ENCODE measurements around the gene CCDC197. TPM values are rescaled to one million over a fixed set of nuclear protein-coding genes. Genes with fewer than 3 reads are reported as not detected.

The CCDC197 gene
- total RNA-seq, 2 donors from 2014 or later = not detected

- Mint-ChIP-seq H3K4me3 (no peak overlapping the region), H3K27me3 (ENCODE audit: insufficient read depth) (peaks cover 4% of the 10 kb centered on the region), H3K36me3 (ENCODE audit: low read depth) (no peaks in the 10 kb centered on the region), H3K27ac (no peak overlapping the region), H3K9me3 (no peaks in the 10 kb centered on the region), H3K4me1 (no peaks in the 10 kb centered on the region)
- Histone ChIP-seq H3K27ac (ENCODE audit: low read depth, low read length) (no peak overlapping the region), H3K36me3 (ENCODE audit: control insufficient read depth, insufficient read depth, low read length) (no peaks in the 10 kb centered on the region), H3K4me3 (ENCODE audit: low read length) (no peak overlapping the region), H3K27me3 (ENCODE audit: control insufficient read depth, insufficient read depth, low read length, poor library complexity, severe bottlenecking) (no peaks in the 10 kb centered on the region), H3K9me3 (ENCODE audit: control insufficient read depth, low read length) (no peaks in the 10 kb centered on the region), H3K9ac (ENCODE audit: extremely low read depth, low read length, poor library complexity, severe bottlenecking) (no peak overlapping the region), H3K4me1 (ENCODE audit: control insufficient read depth, insufficient read depth, low read length) (no peaks in the 10 kb centered on the region)
- 89 to 97% methylated on average over 2 to 3 of the region's 3 CpGs for WGBS, 2 experiments (ENCODE audit: insufficient coverage in 1 of 2, insufficient read length in 1 of 2)
- no peak for TF ChIP-seq CTCF (conservative IDR thresholded peaks at IDR 0.05)
- no peak for DNase-seq
These were observed 32.2 kb upstream of the CCDC197 start for GRCh38 chr14:93964820-93965286.

- 94% methylated on average over 2 to 3 of the region's 3 CpGs for WGBS, 2 experiments (ENCODE audit: insufficient coverage in 1 of 2, insufficient read length in 1 of 2)
- H3K4me3 ChIP-seq (ENCODE audit: low read length) = no peak overlapping the region
- H3K27ac ChIP-seq (ENCODE audit: low read depth, low read length) = no peak overlapping the region
- no peaks in the 10 kb centered on the region for H3K27me3 ChIP-seq (ENCODE audit: control insufficient read depth, insufficient read depth, low read length, poor library complexity, severe bottlenecking)
- H3K9ac ChIP-seq (ENCODE audit: extremely low read depth, low read length, poor library complexity, severe bottlenecking) = no peak overlapping the region
- TF ChIP-seq CTCF (conservative IDR thresholded peaks at IDR 0.05) = no peak
- Mint-ChIP-seq H3K4me1 (no peaks in the 10 kb centered on the region), H3K27me3 (ENCODE audit: insufficient read depth) (peaks cover 4% of the 10 kb centered on the region), H3K27ac (no peak overlapping the region), H3K4me3 (no peak overlapping the region), H3K9me3 (no peaks in the 10 kb centered on the region), H3K36me3 (ENCODE audit: low read depth) (no peaks in the 10 kb centered on the region)
- H3K36me3 ChIP-seq (ENCODE audit: control insufficient read depth, insufficient read depth, low read length) = no peaks in the 10 kb centered on the region
- H3K4me1 ChIP-seq (ENCODE audit: control insufficient read depth, insufficient read depth, low read length) = no peaks in the 10 kb centered on the region
- H3K9me3 ChIP-seq (ENCODE audit: control insufficient read depth, low read length) = no peaks in the 10 kb centered on the region
- no peak for DNase-seq
These were observed 31.7 kb upstream of the CCDC197 start for GRCh38 chr14:93965287-93965821.

- Histone ChIP-seq H3K4me3 (ENCODE audit: low read length) (no peak overlapping the region), H3K4me1 (ENCODE audit: control insufficient read depth, insufficient read depth, low read length) (no peaks in the 10 kb centered on the region), H3K36me3 (ENCODE audit: control insufficient read depth, insufficient read depth, low read length) (no peaks in the 10 kb centered on the region), H3K27ac (ENCODE audit: low read depth, low read length) (no peak overlapping the region), H3K27me3 (ENCODE audit: control insufficient read depth, insufficient read depth, low read length, poor library complexity, severe bottlenecking) (no peaks in the 10 kb centered on the region), H3K9ac (ENCODE audit: extremely low read depth, low read length, poor library complexity, severe bottlenecking) (no peak overlapping the region), H3K9me3 (ENCODE audit: control insufficient read depth, low read length) (no peaks in the 10 kb centered on the region)
- no peak for TF ChIP-seq CTCF (conservative IDR thresholded peaks at IDR 0.05)
- Mint-ChIP-seq H3K4me3 (no peak overlapping the region), H3K36me3 (ENCODE audit: low read depth) (no peaks in the 10 kb centered on the region), H3K27ac (no peak overlapping the region), H3K27me3 (ENCODE audit: insufficient read depth) (peaks cover 4% of the 10 kb centered on the region), H3K9me3 (no peaks in the 10 kb centered on the region), H3K4me1 (no peaks in the 10 kb centered on the region)
- WGBS, 2 experiments (ENCODE audit: insufficient coverage in 1 of 2, insufficient read length in 1 of 2) = 84 to 91% methylated on average over 2 to 3 of the region's 3 CpGs
- no peak for DNase-seq
These were observed 31.1 kb upstream of the CCDC197 start for GRCh38 chr14:93965946-93966474.
